KG1 (cell line): ENCODE results near the gene ZNF394.

ENCODE experiments used
- DNase-seq: peaks from one replicate; lab custom pipeline; 2025; lab: John Stamatoyannopoulos, UW

Gene ZNF394

GRCh38 chr7:99449326-99449725, 50.8 kb downstream of the ZNF394 start:
- no peak for DNase-seq

GRCh38 chr7:99448855-99449254, 51.2 kb downstream of the ZNF394 start:
- no peak for DNase-seq

GRCh38 chr7:99447943-99448342, 52.1 kb downstream of the ZNF394 start:
- no peak for DNase-seq

- DNase-seq = no peak
These were observed 54.0 kb downstream of the ZNF394 start for GRCh38 chr7:99446096-99446495.
